Measurements from ENCODE around the gene HYI. TPM values are rescaled to one million over a fixed set of nuclear protein-coding genes. Genes with fewer than 3 reads are reported as not detected.
A peak's percentile ranks its signal among the peaks of the same experiment; 100 is the strongest.
"Not testable (repeated sequence)": the region's sequence is repeated elsewhere in the genome, so short reads cannot be mapped to it uniquely, and the experiment has no call there.

HYI gene
- total RNA-seq, 2 experiments from 2014 or later: 10.8 to 13.5 TPM

DNA sequence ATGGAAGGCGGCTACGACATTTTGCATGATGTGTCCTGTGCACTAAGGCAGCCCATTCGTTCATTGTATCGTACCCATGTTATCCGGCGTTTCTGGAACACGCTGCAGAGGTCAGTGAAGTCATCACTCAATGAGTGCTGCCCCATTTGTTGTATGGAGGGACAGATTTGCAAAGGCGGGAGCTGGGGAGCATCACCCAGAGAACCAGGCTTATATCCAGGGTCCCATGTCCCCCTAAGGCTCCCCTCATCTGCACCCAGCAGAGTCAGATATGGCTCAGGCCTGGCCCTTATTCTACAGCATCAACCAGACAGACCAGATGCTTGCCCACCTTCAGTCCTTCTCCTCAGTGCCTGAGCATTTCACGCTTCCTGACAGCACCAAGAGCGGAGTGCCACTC is 32.9 kb downstream of the HYI start:
- no peaks in the 10 kb centered on the region for H3K9me3 Mint-ChIP-seq (ENCODE audit: low read depth)
- intact Hi-C loops (cut with DNase I, micrococcal nuclease): no loop called here
- DNase-seq (no peak), ATAC-seq (no peak)
- ChIA-PET CTCF (interaction anchor here (1.5 kb wide), 1 partner anchor 194 kb away, joined by 5 read pairs; no protein-coding TSS in a partner anchor), POLR2A (no interaction called here)
- no peak overlapping the region for H3K27ac Mint-ChIP-seq
- no peaks in the 10 kb centered on the region for H3K27me3 Mint-ChIP-seq
- no peaks in the 10 kb centered on the region for H3K4me1 Mint-ChIP-seq
- H3K4me3 Mint-ChIP-seq: no peak overlapping the region
- peaks cover 2% of the 10 kb centered on the region for H3K36me3 Mint-ChIP-seq (ENCODE audit: low read depth)

DNA sequence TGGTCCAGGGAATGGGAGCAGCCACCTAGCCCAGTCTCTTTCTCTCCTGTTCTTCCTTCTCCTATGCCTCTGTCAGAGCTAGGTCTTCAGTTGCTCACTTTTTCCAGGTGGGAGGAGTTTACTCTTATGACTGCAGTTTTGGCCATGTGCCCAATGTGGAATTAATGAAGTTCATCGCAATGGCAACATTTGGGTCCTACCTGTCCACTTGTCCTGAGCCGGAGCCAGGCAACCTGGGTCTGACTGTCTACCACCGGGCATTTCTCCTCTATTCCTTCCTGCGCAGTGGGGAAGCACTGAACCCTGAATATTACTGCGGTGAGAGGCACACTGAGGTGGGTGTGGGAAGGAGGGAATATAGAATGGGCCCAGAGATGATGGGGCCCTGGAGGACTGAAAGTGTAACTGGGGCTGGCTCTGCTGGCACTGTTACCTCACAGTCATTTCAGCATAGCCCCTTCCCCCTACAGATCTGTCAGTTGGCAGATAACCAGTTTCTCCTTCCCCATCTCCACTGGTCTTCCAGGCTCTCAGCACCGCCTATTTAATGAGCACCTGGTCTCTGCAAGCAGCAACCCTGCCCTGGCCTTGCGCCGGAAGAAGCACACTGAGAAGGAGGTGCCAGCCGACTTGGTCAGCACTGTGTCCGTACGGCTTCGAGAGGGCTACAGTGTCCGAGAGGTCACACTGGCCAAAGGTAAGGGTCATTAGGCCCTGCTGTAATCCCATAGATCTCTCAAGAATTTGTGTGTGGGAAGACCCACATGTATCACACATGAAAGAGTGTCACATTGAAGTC is 33.9 kb downstream of the HYI start:
- Mint-ChIP-seq H3K4me1 (no peaks in the 10 kb centered on the region), H3K36me3 (ENCODE audit: low read depth) (no peaks in the 10 kb centered on the region), H3K9me3 (ENCODE audit: low read depth) (no peaks in the 10 kb centered on the region), H3K27ac (peak overlapping the region; percentile 7), H3K27me3 (no peaks in the 10 kb centered on the region), H3K4me3 (no peak overlapping the region)
- ChIA-PET POLR2A (no interaction called here), CTCF (no interaction called here)
- DNase-seq (no peak), ATAC-seq (no peak)
- intact Hi-C loops (cut with DNase I, micrococcal nuclease): no loop called here

DNA sequence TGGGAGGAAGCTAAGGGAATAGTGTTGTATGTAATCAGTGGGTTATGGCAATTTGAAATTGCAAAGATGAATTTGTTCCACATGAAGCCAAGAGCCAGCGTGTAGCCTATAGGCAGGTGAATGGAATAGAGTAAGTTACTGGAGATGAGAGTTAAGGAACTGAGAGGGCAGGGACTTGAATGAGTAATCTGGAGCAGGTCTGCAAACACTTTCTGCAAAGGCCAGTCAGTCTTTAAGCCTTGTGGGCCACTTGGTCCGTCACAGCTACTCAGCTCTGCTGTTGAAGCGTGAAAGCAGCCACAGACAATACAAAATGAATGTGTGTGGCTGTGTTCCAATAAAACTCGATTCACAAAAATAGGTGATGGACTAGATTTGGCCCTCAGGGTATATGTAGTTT is 34.9 kb downstream of the HYI start:
- no peaks in the 10 kb centered on the region for H3K9me3 Mint-ChIP-seq (ENCODE audit: low read depth)

DNA sequence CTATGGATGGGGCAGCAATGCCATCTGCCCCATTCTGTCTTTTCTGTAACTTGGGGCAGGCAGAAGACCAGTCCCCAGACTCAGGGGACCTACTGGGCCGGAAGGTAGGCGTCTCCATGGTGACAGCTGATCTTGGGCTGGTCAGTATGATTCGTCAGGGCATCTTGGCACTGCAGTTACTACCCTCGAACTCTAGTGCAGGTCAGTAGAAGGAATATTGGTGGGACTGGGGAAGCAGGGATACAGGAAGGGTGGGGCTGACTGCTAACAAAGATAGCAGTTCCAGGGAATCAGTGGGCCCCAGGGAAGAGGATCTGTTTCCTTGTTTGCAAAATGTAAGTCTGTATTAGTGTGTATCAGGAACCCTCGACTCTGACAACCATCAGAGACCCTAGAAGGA is 37.8 kb downstream of the HYI start:
- Mint-ChIP-seq H3K4me1 (no peaks in the 10 kb centered on the region), H3K4me3 (no peak overlapping the region), H3K9me3 (ENCODE audit: low read depth) (no peaks in the 10 kb centered on the region), H3K27ac (no peak overlapping the region), H3K27me3 (no peaks in the 10 kb centered on the region), H3K36me3 (ENCODE audit: low read depth) (no peaks in the 10 kb centered on the region)
- intact Hi-C loops (cut with DNase I, micrococcal nuclease): no loop called here
- DNase-seq (no peak), ATAC-seq (no peak)
- CTCF ChIA-PET: interaction anchor here (3.3 kb wide), 1 partner anchor 188 kb away, joined by 60 read pairs; no protein-coding TSS in a partner anchor
- POLR2A ChIA-PET: no interaction called here

More for the DNA sequence above, 34.9 kb downstream of the HYI start:
- intact Hi-C loops (cut with DNase I, micrococcal nuclease): no loop called here
- DNase-seq (no peak), ATAC-seq (no peak)
- Mint-ChIP-seq H3K36me3 (ENCODE audit: low read depth) (no peaks in the 10 kb centered on the region), H3K27ac (no peak overlapping the region), H3K27me3 (no peaks in the 10 kb centered on the region), H3K4me1 (no peaks in the 10 kb centered on the region), H3K4me3 (no peak overlapping the region)
- ChIA-PET POLR2A (no interaction called here), CTCF (no interaction called here)

DNA sequence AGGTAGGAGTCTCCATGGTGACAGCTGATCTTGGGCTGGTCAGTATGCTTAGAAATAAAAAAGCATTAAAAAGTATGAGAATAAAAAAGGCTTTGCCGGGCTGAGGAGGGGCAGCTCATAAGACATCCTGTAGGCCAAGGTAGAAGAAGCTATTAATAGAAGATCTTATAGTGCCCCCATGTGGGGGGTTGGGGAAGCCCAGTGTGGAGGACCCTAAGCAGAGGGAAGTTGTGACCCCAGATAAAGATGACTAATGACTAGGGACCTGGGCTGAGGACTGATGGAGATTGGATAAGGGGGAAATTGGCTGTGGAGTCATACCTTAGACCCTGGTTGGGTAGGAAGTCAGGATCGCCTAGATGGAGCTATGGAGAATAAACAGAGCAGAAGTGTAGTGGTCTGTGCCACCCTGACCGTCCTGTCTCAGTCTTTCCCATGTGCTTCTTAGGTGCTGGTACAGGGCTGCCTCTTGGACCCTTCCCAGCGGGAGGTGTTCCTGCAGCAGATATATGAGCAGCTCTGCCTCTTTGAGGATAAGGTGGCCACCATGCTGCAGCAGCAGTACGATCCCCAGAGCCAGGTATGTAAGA is 39.0 kb downstream of the HYI start:
- DNase-seq (peak; percentile 73), ATAC-seq (peak; percentile 93)
- peaks cover 4% of the 10 kb centered on the region for H3K36me3 Mint-ChIP-seq (ENCODE audit: low read depth)
- H3K27me3 Mint-ChIP-seq: no peaks in the 10 kb centered on the region
- ChIA-PET POLR2A (interaction anchor here (1.0 kb wide), 1 partner anchor 188 kb away, joined by 3 read pairs; no protein-coding TSS in a partner anchor), CTCF (interaction anchor here (0.5 to 3.3 kb wide), 25 partner anchors 8 to 501 kb away, joined by 3 to 60 read pairs (median 4); partner anchors contain the start of genes CDC20, CFAP57, EBNA1BP2 and MED8)
- no peaks in the 10 kb centered on the region for H3K4me1 Mint-ChIP-seq
- intact Hi-C loops (cut with DNase I, micrococcal nuclease): loop anchor here (1.0 kb wide), 2 partner anchors 176 to 187 kb away; no protein-coding TSS in a partner anchor
- H3K9me3 Mint-ChIP-seq (ENCODE audit: low read depth): no peaks in the 10 kb centered on the region
- no peak overlapping the region for H3K27ac Mint-ChIP-seq
- no peak overlapping the region for H3K4me3 Mint-ChIP-seq

DNA sequence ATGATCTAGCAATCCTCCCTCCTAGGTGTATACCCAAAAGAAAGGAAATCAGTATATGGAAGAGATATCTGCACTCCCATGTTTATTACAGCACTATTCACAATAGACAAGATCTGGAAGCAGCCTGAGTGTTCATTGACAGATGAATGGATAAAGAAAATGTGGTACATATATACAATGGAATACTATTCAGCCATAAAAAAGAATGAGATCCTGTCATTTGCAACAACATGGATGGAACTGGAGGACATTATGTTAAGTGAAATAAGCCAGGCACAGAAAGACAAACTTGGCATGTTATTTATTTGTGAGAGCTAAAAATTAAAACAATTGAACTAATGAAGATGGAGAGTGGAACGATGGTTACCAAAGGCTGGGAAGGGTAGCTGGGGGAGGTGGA is 40.3 kb downstream of the HYI start:
- H3K4me3 Mint-ChIP-seq; H3K27me3 Mint-ChIP-seq; H3K9me3 Mint-ChIP-seq (ENCODE audit: low read depth); H3K4me1 Mint-ChIP-seq; ATAC-seq; DNase-seq; intact Hi-C loops (cut with DNase I, micrococcal nuclease); H3K27ac Mint-ChIP-seq: not testable (repeated sequence)
- ChIA-PET POLR2A (interaction anchor here (0.6 kb wide), 1 partner anchor 423 kb away, joined by 3 read pairs; no protein-coding TSS in a partner anchor), CTCF (interaction anchor here (0.7 to 3.3 kb wide), 6 partner anchors 22 to 365 kb away, joined by 3 to 60 read pairs (median 9); no protein-coding TSS in a partner anchor)
- H3K36me3 Mint-ChIP-seq (ENCODE audit: low read depth): peaks cover 13% of the 10 kb centered on the region

DNA sequence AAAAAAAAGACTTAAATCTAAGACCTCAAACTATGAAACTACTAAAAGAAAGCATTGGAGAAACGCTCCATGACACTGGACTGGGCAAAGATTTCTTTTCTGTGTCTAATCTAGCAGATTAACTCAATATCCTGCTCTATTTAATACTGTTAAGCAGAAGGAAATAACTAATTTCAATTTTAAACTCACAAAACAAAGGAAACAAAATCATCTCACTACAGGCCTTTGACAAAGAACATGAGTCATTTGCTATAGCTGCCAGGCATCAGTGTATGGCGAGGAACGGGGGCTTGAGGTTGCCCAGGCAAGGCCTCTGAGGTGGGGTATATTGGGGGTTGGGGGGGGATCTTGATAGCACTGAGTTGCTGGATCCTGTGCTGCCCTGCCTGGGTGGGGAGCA is 43.2 kb downstream of the HYI start:
- Mint-ChIP-seq H3K27me3 (no peaks in the 10 kb centered on the region), H3K27ac (no peak overlapping the region), H3K4me1 (no peaks in the 10 kb centered on the region), H3K4me3 (no peak overlapping the region), H3K9me3 (ENCODE audit: low read depth) (no peaks in the 10 kb centered on the region), H3K36me3 (ENCODE audit: low read depth) (peaks cover 25% of the 10 kb centered on the region)
- DNase-seq (no peak), ATAC-seq (no peak)
- CTCF ChIA-PET: no interaction called here
- POLR2A ChIA-PET: no interaction called here
- intact Hi-C loops (cut with DNase I, micrococcal nuclease): no loop called here

DNA sequence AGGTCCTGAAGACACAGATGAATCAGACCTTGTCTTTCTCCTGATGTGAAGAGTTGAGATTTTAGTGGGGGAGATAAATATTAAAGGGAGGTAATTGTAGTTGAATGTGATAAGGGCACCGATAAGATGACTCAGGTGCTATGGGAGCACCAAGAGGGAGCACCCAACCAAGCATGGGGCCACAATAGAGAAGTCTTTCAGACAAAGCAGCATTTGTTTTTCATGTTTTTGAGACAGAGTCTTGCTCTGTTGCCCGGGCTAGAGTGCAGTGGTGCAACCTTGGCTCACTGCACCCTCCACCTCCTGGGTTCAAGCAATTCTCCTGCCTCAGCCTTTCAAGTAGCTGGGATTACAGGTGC is 47.9 kb downstream of the HYI start:
- H3K36me3 Mint-ChIP-seq (ENCODE audit: low read depth): peaks cover 41% of the 10 kb centered on the region
- no peaks in the 10 kb centered on the region for H3K27me3 Mint-ChIP-seq
- ATAC-seq (no peak), DNase-seq (no peak)
- no peak overlapping the region for H3K27ac Mint-ChIP-seq
- H3K4me3 Mint-ChIP-seq: no peak overlapping the region
- no peaks in the 10 kb centered on the region for H3K9me3 Mint-ChIP-seq (ENCODE audit: low read depth)
- peaks cover 2% of the 10 kb centered on the region for H3K4me1 Mint-ChIP-seq
- ChIA-PET POLR2A (no interaction called here), CTCF (interaction anchor here (2.7 kb wide), 1 partner anchor 179 kb away, joined by 6 read pairs; no protein-coding TSS in a partner anchor)
- intact Hi-C loops (cut with DNase I, micrococcal nuclease): no loop called here

DNA sequence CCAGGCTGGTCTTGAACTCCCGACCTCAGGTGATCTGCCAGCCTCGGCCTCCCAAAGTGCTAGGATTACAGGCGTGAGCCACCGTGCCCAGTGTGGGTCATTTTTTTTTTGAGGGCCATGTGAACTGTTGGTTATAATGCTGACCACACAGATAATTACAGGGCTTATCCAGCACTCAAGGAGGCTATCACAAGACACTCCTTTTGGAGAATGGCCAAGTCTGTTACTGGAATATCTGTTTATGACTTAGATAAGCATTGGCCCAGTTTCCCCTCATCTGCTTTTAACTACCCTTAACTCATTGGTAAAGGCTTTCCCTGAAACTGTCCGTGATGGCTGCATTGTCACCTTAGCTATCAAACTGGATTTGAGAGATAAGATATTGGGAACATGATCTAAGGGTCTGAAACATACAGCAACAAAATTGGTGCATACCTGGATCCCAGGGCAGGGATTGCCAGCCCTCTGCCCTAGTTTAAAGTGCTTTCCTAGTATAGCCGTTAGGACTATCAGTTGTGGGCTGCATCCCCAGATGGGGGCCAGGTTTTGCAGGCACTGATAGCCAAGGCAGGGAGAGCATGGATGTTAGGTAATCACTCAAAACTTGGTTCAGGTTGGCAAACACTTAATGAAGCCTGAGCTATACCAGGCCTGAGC is 48.4 kb downstream of the HYI start:
- no peaks in the 10 kb centered on the region for H3K27me3 Mint-ChIP-seq
- DNase-seq: no peak
- CTCF ChIA-PET: interaction anchor here (2.7 kb wide), 1 partner anchor 179 kb away, joined by 6 read pairs; no protein-coding TSS in a partner anchor
- ATAC-seq: no peak
- H3K27ac Mint-ChIP-seq: no peak overlapping the region
- H3K9me3 Mint-ChIP-seq (ENCODE audit: low read depth): no peaks in the 10 kb centered on the region
- H3K36me3 Mint-ChIP-seq (ENCODE audit: low read depth): peaks cover 39% of the 10 kb centered on the region
- H3K4me3 Mint-ChIP-seq: no peak overlapping the region
- intact Hi-C loops (cut with DNase I, micrococcal nuclease): no loop called here
- POLR2A ChIA-PET: no interaction called here
- peaks cover 2% of the 10 kb centered on the region for H3K4me1 Mint-ChIP-seq

DNA sequence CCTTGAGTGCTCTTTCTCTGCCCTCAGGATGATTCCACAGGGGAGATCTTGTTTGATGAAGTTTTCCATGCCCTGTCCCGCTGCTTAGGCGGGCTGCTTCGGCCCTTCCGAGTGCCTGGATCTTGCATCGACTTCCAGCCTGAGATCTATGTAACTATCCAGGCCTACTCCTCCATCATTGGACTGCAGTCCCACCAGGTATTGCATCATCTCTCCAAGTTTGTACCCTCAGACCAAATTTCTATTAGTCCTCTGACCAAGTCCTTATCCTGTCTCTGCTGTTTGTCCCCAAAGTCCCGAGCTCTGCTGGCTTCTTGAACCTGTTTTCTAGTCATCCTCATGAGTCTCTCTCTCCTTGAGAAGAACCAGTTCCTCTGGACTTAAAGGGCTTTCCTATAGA is 49.4 kb downstream of the HYI start:
- Mint-ChIP-seq H3K27me3 (no peaks in the 10 kb centered on the region), H3K4me1 (peaks cover 4% of the 10 kb centered on the region), H3K4me3 (no peak overlapping the region), H3K9me3 (ENCODE audit: low read depth) (no peaks in the 10 kb centered on the region), H3K36me3 (ENCODE audit: low read depth) (peaks cover 36% of the 10 kb centered on the region), H3K27ac (no peak overlapping the region)
- intact Hi-C loops (cut with DNase I, micrococcal nuclease): no loop called here
- POLR2A ChIA-PET: no interaction called here
- no peak for ATAC-seq
- CTCF ChIA-PET: no interaction called here
- no peak for DNase-seq

DNA sequence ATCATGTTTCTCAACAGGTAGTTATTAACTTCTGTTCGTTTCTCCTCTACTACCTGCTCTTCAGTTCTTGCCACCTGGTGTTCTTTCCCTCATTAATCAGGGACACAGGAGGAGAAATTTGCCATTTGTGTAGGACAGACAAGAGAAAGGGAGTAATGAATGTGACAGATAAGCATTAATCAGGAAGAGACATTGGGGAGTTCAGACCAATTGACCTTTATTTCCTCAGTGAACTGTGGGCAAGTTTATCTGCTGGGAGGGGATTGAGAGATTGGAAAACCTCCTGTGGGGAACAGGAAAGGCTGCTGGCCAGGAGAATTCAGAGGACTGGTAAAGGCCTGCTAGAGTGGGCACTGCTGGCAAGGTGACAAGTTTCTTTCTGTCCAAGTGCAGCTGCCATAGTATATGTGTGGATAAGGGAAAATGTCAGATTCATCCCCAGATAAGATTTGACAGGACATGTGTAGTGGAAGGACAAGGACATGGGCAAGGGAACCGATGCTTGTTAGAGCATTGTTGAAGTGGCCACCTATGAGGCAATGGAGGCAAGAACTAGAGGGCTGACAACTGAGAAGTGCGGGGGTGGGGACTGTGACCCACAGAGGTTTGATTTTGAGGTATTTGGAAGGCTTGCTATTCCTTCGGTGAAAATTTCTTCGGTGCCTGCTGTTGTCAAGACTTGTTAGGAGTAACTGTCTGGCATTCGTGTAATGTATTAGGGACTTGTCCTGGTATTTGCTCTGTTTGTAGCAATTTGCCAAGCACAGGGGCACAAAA is 51.5 kb downstream of the HYI start:
- DNase-seq (no peak), ATAC-seq (no peak)
- Mint-ChIP-seq H3K27ac (no peak overlapping the region), H3K4me3 (no peak overlapping the region), H3K9me3 (ENCODE audit: low read depth) (no peaks in the 10 kb centered on the region), H3K4me1 (peaks cover 6% of the 10 kb centered on the region), H3K27me3 (no peaks in the 10 kb centered on the region), H3K36me3 (ENCODE audit: low read depth) (peaks cover 33% of the 10 kb centered on the region)
- ChIA-PET CTCF (no interaction called here), POLR2A (no interaction called here)
- intact Hi-C loops (cut with DNase I, micrococcal nuclease): no loop called here

Data from activated CD4-positive, alpha-beta T cell treated with anti-CD3 and anti-CD28 coated beads for 36 hours (primary cell).